Measurements from ENCODE around the gene TMC2. TPM values are rescaled to one million over a fixed set of nuclear protein-coding genes. Genes with fewer than 3 reads are reported as not detected.
A peak's percentile ranks its signal among the peaks of the same experiment; 100 is the strongest.

The TMC2 gene
- total RNA-seq, 1 donor from 2014 or later: not detected

DNA sequence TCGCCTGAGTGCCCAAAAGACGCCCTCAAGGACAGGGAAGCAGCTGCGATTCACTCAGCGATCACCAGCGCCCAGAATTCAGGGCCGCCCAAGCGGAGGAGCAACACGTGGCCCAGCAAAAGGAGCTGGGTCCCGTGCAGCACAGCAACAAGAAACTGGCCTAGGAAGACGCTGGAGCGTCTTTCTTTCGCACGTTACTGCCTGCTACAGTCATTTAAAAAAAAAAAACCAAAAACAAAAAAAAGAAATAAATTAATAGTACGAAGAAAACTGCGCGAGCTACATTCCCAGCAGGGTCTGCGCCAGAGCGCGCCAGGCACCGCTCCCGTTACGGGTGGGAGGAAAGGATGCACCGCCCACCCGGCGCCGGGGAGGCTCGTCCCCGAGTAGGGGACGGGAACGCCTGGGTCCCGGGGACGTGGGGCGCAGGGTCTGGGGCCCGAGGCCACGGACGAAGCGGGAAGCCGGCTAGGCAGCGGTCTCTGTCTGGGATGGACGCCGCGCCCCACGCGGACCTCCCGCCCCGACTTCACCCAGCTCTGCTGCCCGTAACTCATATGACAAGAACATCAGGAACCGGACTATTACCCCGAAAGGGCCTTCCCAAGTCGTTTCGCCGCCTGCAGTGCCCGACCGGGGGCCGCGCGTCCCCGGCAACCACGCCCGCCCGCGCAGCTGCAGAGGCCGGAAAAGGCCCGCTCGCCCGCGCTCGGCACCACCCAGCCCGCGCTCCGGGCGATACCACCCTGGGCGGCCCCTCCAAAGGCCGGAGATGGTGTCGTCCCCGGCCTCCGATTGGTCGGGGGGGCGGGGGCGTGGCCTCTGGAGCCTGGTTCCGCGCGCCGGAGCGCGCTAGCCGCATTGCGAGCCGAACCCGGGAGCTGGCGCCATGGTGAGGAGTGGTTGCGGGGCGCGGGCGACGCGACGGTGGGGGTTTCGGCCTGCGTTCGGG lies 115.7 kb downstream of the TMC2 start, which contains the start of gene NOP56:
Gene NOP56 (plus strand): TSS at position 861 of the 952 bp plus-strand sequence. CDS start 29 bp downstream, at position 890.
- Mint-ChIP-seq H3K27me3 (ENCODE audit: low read depth) (no peaks in the 10 kb centered on the region), H3K27ac (ENCODE audit: unreplicated experiment) (peak within 1 kb of the TSS; percentile 92)

DNA sequence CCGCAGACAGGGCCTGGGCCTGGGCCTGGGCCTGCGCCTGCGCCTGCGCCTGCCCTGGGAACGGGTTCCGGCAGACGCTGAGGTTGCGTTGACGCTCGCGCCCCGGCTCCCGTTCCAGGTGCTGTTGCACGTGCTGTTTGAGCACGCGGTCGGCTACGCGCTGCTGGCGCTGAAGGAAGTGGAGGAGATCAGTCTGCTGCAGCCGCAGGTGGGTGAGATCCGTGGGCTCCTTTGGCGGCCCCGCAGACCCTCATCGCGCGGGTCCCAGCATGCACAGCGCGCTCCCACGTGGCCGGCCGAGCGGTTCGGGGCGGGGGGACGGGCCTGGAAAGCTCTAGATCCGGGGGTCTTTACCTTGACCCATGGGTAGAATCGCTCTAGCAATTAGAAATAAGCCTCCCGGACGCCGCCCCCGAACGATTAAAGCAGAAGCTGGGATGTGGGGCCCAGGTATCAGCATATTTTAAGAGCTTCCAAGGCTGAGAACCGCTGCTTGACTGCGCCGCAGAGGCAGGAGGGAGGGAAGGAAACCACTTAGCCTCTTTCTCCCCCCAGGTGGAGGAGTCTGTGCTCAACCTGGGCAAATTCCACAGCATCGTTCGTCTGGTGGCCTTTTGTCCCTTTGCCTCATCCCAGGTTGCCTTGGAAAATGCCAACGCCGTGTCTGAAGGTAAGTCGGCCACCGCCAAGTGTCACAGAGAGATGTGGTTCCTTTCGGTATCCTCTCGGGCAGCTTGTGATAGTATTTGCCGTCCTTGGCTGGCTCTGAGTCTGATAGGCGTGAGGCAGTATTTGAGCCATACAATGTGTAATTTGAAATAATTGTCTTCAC lies 116.6 kb downstream of the TMC2 start:
- Mint-ChIP-seq H3K36me3 (ENCODE audit: low read depth) (peaks cover 39% of the 10 kb centered on the region), H3K27ac (ENCODE audit: unreplicated experiment) (peak overlapping the region; percentile 92), H3K4me3 (peak overlapping the region; percentile 89), H3K27me3 (ENCODE audit: low read depth) (no peaks in the 10 kb centered on the region), H3K9me3 (no peaks in the 10 kb centered on the region), H3K4me1 (peaks cover 31% of the 10 kb centered on the region)
- peak; percentile 47 for DNase-seq (ENCODE audit: low read depth, low spot score)
- TF ChIP-seq, protein P1, sequence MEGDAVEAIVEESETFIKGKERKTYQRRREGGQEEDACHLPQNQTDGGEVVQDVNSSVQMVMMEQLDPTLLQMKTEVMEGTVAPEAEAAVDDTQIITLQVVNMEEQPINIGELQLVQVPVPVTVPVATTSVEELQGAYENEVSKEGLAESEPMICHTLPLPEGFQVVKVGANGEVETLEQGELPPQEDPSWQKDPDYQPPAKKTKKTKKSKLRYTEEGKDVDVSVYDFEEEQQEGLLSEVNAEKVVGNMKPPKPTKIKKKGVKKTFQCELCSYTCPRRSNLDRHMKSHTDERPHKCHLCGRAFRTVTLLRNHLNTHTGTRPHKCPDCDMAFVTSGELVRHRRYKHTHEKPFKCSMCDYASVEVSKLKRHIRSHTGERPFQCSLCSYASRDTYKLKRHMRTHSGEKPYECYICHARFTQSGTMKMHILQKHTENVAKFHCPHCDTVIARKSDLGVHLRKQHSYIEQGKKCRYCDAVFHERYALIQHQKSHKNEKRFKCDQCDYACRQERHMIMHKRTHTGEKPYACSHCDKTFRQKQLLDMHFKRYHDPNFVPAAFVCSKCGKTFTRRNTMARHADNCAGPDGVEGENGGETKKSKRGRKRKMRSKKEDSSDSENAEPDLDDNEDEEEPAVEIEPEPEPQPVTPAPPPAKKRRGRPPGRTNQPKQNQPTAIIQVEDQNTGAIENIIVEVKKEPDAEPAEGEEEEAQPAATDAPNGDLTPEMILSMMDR (conservative IDR thresholded peaks at IDR 0.05): no peak

More for the DNA sequence above, 115.7 kb downstream of the TMC2 start, which contains the start of gene NOP56:
- TF ChIP-seq, protein P1 (conservative IDR thresholded peaks at IDR 0.05): no peak
- peak; percentile 97 for DNase-seq (ENCODE audit: low read depth, low spot score)
- peaks cover 30% of the 10 kb centered on the region for H3K36me3 Mint-ChIP-seq (ENCODE audit: low read depth)
- peak within 1 kb of the TSS; percentile 98 for H3K4me3 Mint-ChIP-seq
- H3K9me3 Mint-ChIP-seq: no peaks in the 10 kb centered on the region
- peaks cover 31% of the 10 kb centered on the region for H3K4me1 Mint-ChIP-seq

GRCh38 chr20:2653556-2654383 lies 117.4 kb downstream of the TMC2 start:
- H3K36me3 Mint-ChIP-seq (ENCODE audit: low read depth): peaks cover 43% of the 10 kb centered on the region
- H3K27ac Mint-ChIP-seq (ENCODE audit: unreplicated experiment): peak overlapping the region; percentile 50
- TF ChIP-seq, protein P1 (conservative IDR thresholded peaks at IDR 0.05): no peak
- H3K4me1 Mint-ChIP-seq: peaks cover 31% of the 10 kb centered on the region
- no peaks in the 10 kb centered on the region for H3K27me3 Mint-ChIP-seq (ENCODE audit: low read depth)
- H3K4me3 Mint-ChIP-seq: peak overlapping the region; percentile 89
- DNase-seq (ENCODE audit: low read depth, low spot score): no peak
- no peaks in the 10 kb centered on the region for H3K9me3 Mint-ChIP-seq

GRCh38 chr20:2654384-2654822 lies 118.0 kb downstream of the TMC2 start:
- Mint-ChIP-seq H3K27ac (ENCODE audit: unreplicated experiment) (peak overlapping the region; percentile 50), H3K36me3 (ENCODE audit: low read depth) (peaks cover 48% of the 10 kb centered on the region), H3K27me3 (ENCODE audit: low read depth) (peaks cover under 1% of the 10 kb centered on the region), H3K9me3 (no peaks in the 10 kb centered on the region), H3K4me3 (peak overlapping the region; percentile 89), H3K4me1 (peaks cover 31% of the 10 kb centered on the region)
- no peak for DNase-seq (ENCODE audit: low read depth, low spot score)
- TF ChIP-seq, protein P1 (conservative IDR thresholded peaks at IDR 0.05): no peak

Measured in neural crest cell (in vitro differentiated cells).